ENCODE results near the gene ADGRL1.

ADGRL1 gene

DNA sequence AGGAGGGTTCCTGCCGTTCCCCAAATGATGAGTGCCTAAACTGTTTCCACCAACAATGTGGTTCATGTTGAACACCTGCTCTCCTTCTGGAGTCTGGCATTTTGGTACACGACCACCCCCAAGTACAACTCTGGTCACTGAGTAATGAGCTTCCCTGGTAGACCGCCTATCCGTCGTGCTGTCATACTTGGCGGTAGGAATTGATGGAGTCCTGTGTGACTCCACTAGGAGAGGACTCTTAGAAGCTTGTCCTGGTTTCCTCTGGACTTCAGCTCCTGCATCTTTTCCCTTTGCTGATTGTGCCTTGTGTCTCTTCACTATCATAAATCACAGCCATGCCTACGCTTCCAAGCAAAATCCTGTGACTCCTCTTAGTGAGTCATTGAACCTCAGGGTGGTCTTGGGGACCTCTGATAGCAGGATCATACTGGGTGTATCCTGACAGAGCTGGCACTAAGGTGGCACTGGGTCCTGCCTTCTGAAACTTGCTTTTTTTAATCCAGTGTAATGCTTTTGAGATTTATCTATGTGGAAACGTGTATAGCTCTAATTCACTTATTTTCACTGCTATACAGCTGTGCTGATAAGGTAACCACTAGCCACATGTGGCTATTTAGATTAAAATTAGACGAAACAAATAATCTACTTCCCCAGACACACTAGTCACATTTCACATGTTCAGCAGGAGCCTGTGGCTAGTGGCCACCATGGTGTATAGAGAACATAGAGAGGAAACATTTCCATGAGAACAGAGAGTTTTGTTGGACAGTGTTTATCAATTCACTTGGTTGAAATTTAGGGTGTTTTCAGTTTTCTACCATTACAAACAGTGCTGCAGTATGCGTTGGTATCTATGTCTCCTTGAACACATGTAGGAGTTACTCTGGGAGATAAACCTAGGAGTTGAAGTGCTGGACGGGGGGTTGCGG, 63.4 kb downstream of the ADGRL1 start:
- H3K9me3 ChIP-seq (ENCODE audit: severe bottlenecking): no peaks in the 10 kb centered on the region
- H3K4me3 ChIP-seq (ENCODE audit: low read depth, low read length): no peak overlapping the region
- no peaks in the 10 kb centered on the region for H3K36me3 ChIP-seq
- TF ChIP-seq, protein P1, sequence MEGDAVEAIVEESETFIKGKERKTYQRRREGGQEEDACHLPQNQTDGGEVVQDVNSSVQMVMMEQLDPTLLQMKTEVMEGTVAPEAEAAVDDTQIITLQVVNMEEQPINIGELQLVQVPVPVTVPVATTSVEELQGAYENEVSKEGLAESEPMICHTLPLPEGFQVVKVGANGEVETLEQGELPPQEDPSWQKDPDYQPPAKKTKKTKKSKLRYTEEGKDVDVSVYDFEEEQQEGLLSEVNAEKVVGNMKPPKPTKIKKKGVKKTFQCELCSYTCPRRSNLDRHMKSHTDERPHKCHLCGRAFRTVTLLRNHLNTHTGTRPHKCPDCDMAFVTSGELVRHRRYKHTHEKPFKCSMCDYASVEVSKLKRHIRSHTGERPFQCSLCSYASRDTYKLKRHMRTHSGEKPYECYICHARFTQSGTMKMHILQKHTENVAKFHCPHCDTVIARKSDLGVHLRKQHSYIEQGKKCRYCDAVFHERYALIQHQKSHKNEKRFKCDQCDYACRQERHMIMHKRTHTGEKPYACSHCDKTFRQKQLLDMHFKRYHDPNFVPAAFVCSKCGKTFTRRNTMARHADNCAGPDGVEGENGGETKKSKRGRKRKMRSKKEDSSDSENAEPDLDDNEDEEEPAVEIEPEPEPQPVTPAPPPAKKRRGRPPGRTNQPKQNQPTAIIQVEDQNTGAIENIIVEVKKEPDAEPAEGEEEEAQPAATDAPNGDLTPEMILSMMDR (IDR thresholded peaks at IDR 0.05; ENCODE audit: low read depth, low read length): no peak
- H3K27ac ChIP-seq: no peak overlapping the region
- H3K27me3 ChIP-seq (ENCODE audit: insufficient read depth, low read depth, severe bottlenecking): no peaks in the 10 kb centered on the region
- no peak for DNase-seq

DNA sequence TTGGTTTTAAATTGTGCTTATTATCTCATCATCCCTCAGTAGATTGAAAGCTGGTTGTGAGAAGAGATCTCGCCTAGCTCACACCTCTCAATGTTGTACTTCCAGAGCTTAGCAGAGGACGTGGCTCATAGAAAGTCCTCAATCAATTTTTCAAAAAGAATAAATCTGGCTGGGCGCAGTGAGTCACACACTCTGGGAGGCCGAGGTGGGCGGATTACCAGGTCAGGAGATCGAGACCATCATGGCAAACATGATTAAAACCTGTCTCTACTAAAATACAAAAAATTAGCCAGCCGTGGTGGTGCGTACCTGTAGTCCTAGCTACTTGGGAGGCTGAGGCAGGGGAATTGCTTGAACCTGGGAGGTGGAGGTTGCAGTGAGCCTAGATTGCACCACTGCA, 64.9 kb downstream of the ADGRL1 start:
- Histone ChIP-seq H3K36me3 (no peaks in the 10 kb centered on the region), H3K27me3 (ENCODE audit: insufficient read depth, low read depth, severe bottlenecking) (no peaks in the 10 kb centered on the region), H3K4me3 (ENCODE audit: low read depth, low read length) (no peak overlapping the region), H3K27ac (no peak overlapping the region), H3K9me3 (ENCODE audit: severe bottlenecking) (no peaks in the 10 kb centered on the region)
- no peak for DNase-seq
- TF ChIP-seq, protein P1 (IDR thresholded peaks at IDR 0.05; ENCODE audit: low read depth, low read length): no peak

DNA sequence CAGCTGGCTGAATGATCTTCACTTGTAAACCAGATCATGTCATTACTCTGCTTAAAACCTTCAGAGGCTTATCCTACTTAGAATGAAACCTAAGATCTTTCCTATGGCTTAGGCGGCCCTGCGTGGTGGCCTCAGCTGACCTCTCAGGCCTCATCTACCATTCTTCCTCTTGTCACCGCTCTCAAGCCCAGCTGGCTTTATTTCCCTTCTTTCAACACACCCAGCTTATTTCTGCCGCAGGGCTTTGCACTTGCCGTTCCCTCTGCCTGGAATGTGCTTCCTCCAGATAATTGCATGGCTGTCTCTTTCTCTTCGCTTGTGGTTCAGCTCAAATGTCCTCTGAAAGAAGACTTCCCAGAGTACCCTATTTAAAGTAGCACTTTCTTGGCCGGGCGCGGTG, 66.0 kb downstream of the ADGRL1 start:
- Histone ChIP-seq H3K27ac (no peak overlapping the region), H3K9me3 (ENCODE audit: severe bottlenecking) (no peaks in the 10 kb centered on the region), H3K27me3 (ENCODE audit: insufficient read depth, low read depth, severe bottlenecking) (no peaks in the 10 kb centered on the region), H3K4me3 (ENCODE audit: low read depth, low read length) (no peak overlapping the region), H3K36me3 (no peaks in the 10 kb centered on the region)
- TF ChIP-seq, protein P1 (IDR thresholded peaks at IDR 0.05; ENCODE audit: low read depth, low read length): no peak
- DNase-seq: peak; percentile 92

DNA sequence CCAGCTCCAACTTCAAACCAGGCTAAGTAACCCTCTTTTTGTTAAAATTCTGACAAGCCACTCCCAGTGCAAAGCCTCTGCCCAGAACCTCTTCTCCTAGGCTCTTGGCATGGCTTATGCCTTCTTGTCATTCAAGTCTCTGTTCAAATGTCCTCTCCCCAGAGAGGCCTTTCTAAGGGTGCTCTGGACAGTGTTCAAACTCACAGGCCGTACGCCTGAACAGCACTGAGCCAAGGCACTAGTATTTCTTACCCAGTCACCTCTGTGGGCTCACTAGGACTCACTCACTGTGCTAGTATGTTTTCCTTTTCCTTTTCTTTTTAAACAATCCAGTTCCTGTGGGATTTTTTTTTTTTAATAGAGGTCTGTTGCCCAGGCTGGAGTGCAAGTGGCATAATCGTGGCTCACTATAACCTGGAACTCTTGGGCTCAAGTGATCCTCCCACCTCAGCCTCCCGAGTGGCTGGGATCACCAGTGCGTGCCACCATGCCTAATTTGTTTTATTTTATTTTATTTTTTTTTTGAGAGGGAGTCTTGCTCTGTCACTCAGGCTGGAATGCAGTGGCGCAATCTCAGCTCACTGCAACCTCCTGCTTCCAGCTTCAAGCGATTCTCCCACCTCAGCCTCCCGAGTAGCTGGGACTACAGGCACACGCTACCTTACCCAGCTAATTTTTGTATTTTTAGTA, 67.2 kb downstream of the ADGRL1 start:
- H3K9me3 ChIP-seq (ENCODE audit: severe bottlenecking): no peaks in the 10 kb centered on the region
- H3K27me3 ChIP-seq (ENCODE audit: insufficient read depth, low read depth, severe bottlenecking): no peaks in the 10 kb centered on the region
- peaks cover 9% of the 10 kb centered on the region for H3K36me3 ChIP-seq
- H3K4me3 ChIP-seq (ENCODE audit: low read depth, low read length): no peak overlapping the region
- no peak for DNase-seq
- no peak overlapping the region for H3K27ac ChIP-seq
- TF ChIP-seq, protein P1 (IDR thresholded peaks at IDR 0.05; ENCODE audit: low read depth, low read length): no peak

DNA sequence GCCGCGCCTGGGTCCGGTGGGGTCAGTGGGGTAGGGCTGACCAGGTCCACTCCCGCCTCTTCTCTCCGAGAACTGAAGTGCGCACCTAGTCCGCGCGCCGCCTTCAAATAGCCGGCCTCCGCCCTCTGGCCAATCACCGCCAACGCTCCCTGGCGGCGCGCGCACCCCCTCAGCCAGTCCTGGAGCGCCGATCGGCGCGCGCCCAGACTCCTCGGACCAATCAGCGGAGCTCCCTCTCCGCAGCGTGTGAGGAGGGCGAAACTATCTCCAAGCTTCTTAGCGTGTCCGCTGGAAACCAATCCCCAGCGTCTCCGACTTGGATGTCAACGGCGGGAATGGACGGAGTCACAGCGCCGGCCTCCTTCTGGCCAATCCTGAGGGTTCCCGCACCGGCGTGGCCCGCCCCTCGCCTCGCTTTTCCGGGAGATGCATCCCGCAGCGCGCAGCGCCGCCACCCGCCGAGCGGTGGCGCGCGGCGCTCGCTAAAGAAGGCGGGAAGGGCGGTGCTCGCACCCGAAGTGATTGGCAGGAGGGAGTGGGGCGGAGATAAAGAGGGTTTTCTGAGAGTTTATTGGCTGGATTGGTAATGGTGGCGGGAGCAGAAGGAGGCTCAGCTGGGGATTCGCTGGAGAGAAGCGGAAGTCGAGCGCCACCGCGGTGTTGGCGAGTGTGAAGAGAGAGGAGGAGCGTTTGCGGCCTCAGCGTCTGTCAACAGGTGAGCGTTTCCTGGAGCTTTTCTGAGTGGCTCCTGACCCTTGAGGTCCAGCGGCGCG, 69.3 kb downstream of the ADGRL1 start, which contains the start of gene ASF1B:
Gene ASF1B, minus strand, starts transcription at position 81 of the 773 bp plus-strand sequence. CDS start 133 bp downstream, outside the sequence.
- H3K27me3 ChIP-seq (ENCODE audit: insufficient read depth, low read depth, severe bottlenecking): no peaks in the 10 kb centered on the region
- TF ChIP-seq, protein P1 (IDR thresholded peaks at IDR 0.05; ENCODE audit: low read depth, low read length): peak; percentile 66
- H3K4me3 ChIP-seq (ENCODE audit: low read depth, low read length): peak within 1 kb of the TSS; percentile 74
- peaks cover 16% of the 10 kb centered on the region for H3K36me3 ChIP-seq
- H3K9me3 ChIP-seq (ENCODE audit: severe bottlenecking): no peaks in the 10 kb centered on the region
- peak; percentile 99 for DNase-seq
- H3K27ac ChIP-seq: peak within 1 kb of the TSS; percentile 90

Data from WERI-Rb-1 (cell line).